Adrenal gland (tissue), 5 donors: Measurements from ENCODE around the gene DTX4.

Experiments
- POLR2A ChIP-seq, 2 donors: fragments of 450-650 bp; IDR thresholded peaks; one replicate each; pipeline ENCODE4 v1.6.1; 2017; ENCODE audit warnings: antibody characterized with exemption in 2 of 2, mild to moderate bottlenecking in 2 of 2, moderate library complexity in 1 of 2
- TF ChIP-seq, protein P1 (sequence below), 6 experiments: fragments of 450-650 bp in 4 of 6; fragments of 200-600 bp in 2 of 6; sonication (generic) in 1 of 6; IDR thresholded peaks; 1 replicate in 5 of 6; 2 replicates in 1 of 6; pipeline versions ENCODE4 v1.5.1 to v1.8.0; 2016 to 2021; ENCODE audit warnings: antibody characterized with exemption in 6 of 6, mild to moderate bottlenecking in 2 of 6, moderate library complexity in 1 of 6
- donor health status: DM: no; HTN: no; CAD: no.

DNA sequence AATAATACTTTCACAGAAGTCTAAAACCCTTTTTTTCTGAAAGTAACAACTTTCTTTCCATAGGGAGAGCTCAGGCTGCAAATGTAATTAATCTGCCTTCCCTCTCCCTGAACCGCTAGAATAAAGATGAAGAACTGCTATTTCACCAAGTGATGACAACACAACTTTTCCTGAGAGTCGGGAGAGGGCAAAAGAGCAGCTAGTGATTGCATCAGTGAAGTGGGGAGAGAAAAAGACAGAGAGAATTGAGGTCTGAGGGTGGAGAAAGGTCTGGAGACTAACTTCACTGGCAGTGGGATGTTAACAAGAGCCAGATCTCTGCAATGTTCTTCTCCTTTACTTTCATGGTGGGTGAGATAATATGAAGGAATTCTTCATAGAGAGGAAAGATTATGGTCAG, 51.7 kb downstream of the DTX4 start:
- TF ChIP-seq POLR2A (IDR thresholded peaks at IDR 0.05): no peak
- TF ChIP-seq, protein P1, sequence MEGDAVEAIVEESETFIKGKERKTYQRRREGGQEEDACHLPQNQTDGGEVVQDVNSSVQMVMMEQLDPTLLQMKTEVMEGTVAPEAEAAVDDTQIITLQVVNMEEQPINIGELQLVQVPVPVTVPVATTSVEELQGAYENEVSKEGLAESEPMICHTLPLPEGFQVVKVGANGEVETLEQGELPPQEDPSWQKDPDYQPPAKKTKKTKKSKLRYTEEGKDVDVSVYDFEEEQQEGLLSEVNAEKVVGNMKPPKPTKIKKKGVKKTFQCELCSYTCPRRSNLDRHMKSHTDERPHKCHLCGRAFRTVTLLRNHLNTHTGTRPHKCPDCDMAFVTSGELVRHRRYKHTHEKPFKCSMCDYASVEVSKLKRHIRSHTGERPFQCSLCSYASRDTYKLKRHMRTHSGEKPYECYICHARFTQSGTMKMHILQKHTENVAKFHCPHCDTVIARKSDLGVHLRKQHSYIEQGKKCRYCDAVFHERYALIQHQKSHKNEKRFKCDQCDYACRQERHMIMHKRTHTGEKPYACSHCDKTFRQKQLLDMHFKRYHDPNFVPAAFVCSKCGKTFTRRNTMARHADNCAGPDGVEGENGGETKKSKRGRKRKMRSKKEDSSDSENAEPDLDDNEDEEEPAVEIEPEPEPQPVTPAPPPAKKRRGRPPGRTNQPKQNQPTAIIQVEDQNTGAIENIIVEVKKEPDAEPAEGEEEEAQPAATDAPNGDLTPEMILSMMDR (IDR thresholded peaks at IDR 0.05): no peak
